ENCODE measurements around the gene AR.

Gene AR

GRCh38 chrX:67730296-67730695, 186.5 kb downstream of the AR start:
- DNase-seq (ENCODE audit: low spot score), result no peak

GRCh38 chrX:67731061-67731460, 187.2 kb downstream of the AR start:
- no peak for DNase-seq (ENCODE audit: low spot score)

- DNase-seq (ENCODE audit: low spot score), result no peak
These were observed 189.0 kb downstream of the AR start for GRCh38 chrX:67732864-67733263.

- DNase-seq (ENCODE audit: low spot score), result no peak
These were observed 190.4 kb downstream of the AR start for GRCh38 chrX:67734111-67734753.

- no peak for DNase-seq (ENCODE audit: low spot score)
These were observed 205.7 kb downstream of the AR start for GRCh38 chrX:67749536-67749935.

- DNase-seq (ENCODE audit: low spot score), result no peak
These were observed 206.9 kb downstream of the AR start for GRCh38 chrX:67750694-67751093.

- no peak for DNase-seq (ENCODE audit: low spot score)
These were observed 215.2 kb downstream of the AR start for GRCh38 chrX:67759018-67759417.

GRCh38 chrX:67777148-67777547, 233.3 kb downstream of the AR start:
- DNase-seq (ENCODE audit: low spot score), result no peak

GRCh38 chrX:67779099-67779498, 235.3 kb downstream of the AR start:
- no peak for DNase-seq (ENCODE audit: low spot score)
